Stimulated activated CD8-positive, alpha-beta memory T cell treated with anti-CD3 and anti-CD28 coated beads, Interleukin-15, amount 100 ng/mL, for 48 hours (primary cell): ENCODE data around the gene PTPRT.

ENCODE experiments used
- DNase-seq, 2 donors: peaks; one replicate each; pipeline ENCODE4 v3.0.0-alpha.2; 2020; ENCODE audit warnings: low read depth in 2 of 2

Gene PTPRT

GRCh38 chr20:43189554-43190331 is at the start of gene PTPRT:
PTPRT (minus strand) TSS chr20:43189906; CDS start chr20:43189733, 173 bp downstream.
- no peak for DNase-seq

DNA sequence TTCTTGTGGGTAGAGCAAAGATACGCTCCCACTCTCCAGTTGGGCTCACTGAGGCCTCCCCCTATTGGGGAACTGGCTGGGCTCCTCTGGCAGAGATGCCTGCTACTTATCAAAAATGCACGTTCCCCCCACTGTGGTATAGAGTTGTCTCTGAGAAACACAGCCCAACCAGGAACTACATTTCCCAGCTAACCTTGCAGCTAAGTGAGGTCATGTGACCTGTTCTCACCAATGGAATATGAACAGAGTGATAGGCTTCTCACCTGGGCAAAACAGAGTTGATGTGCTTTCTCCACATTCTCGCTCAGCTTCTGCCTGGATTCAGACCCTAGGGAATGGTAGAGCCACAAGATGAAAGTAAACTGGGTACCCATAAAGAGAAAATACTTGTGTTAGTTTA is 49.1 kb upstream of the PTPRT start:
- DNase-seq, result no peak

GRCh38 chr20:43238266-43238665 is 48.6 kb upstream of the PTPRT start:
- DNase-seq, result no peak

- DNase-seq, result no peak
These were observed 48.0 kb upstream of the PTPRT start for GRCh38 chr20:43237651-43238168.

DNA sequence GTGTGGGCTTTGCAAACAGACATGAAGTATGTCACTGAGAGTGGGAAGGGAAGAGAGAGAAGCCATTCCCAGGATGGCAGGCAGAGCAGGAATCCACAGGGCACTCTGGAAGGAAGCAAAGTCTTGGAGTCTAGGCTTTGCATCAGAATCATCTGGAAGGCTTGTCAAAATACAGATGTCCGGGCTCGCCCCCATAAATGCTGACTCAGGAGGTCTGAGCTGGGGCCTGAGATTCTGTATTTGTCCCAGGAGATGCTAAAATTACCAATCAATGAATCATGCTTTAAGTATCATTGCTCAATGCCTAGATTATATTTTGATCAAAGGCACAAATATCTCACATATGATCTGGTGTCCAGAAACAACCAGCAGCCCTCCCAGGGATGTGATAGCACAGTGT is 46.3 kb upstream of the PTPRT start:
- DNase-seq, result no peak

- no peak for DNase-seq
These were observed 42.1 kb upstream of the PTPRT start for GRCh38 chr20:43231829-43232228.

GRCh38 chr20:43229696-43230095 is 40.0 kb upstream of the PTPRT start:
- DNase-seq, result no peak

- DNase-seq, result no peak
These were observed 30.9 kb upstream of the PTPRT start for GRCh38 chr20:43220612-43221011.

DNA sequence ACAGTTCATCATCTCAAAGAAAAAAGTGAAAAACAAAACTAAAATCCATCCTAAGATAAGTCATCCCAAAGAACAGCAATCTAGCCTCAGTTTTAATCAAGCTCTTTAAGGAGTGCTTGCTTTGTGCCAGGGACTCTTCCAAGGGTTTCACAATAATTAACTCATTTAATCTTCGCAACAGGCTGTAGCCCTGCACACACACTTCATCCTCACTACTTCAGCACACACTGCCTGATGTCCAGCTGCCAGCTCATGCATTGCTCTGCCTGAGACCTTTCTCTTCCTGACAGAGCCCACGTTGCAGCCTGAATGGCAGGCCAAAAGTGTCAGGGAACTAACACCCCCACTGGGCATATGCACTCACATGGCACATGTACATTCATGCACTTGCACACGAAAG is 21.2 kb upstream of the PTPRT start:
- no peak for DNase-seq

DNA sequence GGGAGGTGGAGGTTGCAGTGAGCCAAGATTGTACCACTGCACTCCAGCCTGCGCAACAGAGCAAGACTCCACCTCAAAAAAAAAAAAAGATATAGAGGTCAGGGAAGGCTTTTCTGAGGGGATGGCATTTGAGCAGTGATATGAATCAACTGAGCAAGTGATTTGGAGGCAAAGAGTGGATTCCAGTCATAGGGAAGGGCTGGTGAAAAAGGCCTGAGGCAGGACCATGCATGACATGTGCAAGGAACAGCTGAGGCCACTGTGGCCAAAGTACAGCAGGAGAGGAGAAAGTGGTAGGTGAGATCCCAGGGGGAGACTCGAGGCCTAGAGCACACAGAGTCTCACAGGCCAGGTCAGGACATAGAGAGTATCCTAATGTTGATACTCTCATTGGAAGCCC is 20.1 kb upstream of the PTPRT start:
- DNase-seq, result no peak

DNA sequence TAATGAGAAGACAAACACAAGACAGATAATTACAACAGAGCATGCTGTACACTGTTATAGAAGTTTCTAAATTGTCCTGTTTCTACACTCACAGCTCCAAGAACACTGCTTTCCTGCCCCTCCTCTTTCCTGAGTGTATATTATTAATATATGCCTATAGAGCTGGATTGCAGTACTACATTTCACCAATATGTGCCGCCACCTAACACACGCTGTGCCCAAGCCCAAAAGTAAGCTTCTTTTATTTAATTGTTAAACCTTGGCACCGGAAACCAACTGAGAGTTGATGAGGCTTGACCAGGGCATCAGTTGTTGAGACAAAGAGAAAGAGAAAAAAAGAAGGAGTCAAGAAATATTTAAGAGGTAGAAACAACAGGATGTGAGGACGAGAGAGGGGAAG is 16.0 kb upstream of the PTPRT start:
- no peak for DNase-seq

DNA sequence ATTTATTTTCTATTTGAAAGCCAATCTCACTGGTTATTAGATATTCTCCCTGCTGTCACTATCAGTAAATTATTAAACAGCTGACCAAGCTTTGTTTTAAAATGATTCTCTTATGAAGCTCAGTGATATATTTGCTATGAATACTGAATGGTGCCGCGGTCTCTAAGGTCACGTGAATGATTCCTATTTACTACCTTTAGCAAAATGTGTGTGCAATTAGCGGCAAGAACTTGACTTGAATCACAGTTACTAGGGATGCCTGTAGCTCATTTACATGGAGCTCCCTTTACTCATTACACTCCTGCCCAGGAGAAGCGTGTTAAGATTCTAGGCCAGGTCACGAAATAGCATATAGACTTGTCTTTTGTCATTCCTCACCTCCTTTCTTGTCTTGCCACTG is 12.4 kb upstream of the PTPRT start:
- DNase-seq, result no peak

GRCh38 chr20:43198607-43199006 is 8.9 kb upstream of the PTPRT start:
- DNase-seq, result no peak

- no peak for DNase-seq
These were observed 6.5 kb upstream of the PTPRT start for GRCh38 chr20:43196243-43196642.

- no peak for DNase-seq
These were observed 4.4 kb upstream of the PTPRT start for GRCh38 chr20:43194137-43194536.

DNA sequence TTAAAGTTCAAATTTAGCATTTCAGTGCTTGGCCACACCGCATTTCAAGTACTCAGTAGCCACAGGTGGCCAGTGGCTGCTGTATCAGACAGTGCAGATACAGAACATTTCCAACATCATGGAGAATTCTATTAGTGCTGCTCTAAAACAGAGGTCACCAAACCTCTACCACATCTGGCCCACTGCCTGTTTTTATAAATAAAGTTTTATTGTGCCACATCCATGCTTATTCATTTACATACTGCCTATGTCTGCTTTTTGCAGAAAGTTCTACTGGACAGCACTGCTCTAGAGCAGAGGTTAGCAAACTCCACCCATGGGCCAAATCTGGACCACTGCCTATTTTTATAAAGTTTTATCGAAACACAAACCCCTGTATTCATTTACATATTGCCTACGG is 3.7 kb upstream of the PTPRT start:
- no peak for DNase-seq

GRCh38 chr20:43191946-43192863 is 2.5 kb upstream of the PTPRT start:
- no peak for DNase-seq

- no peak for DNase-seq
These were observed 1.4 kb upstream of the PTPRT start for GRCh38 chr20:43191143-43191542.

DNA sequence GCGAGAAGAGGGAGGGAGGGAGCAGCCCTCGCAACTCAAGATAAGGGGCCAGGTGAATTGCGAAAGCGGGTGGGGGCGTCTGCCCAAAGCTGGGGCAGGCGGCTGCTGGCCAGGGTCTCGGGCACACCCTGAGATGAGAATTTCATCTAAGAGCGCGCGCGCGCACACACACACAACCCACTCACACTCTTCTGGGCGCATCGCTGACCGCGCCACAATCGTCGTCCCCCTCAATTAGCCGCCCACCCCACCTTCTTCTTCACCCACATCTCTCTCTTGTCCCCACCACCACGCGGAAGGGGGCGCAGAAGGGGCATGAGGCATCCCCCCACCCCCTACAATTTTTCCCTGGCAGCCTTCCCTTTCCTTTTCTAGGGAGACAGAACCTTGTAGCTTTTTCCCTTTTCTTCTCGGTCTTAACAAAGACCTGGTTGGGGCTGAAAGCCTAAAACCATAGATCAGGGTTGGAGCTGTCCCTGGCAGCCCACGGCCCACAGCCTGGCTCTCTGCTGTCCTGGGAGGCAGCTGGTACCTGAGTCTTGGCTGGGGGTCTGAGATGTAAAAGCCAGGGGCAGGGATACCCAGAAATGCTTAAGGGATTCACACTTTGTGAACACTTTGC is 737 bp upstream of the PTPRT start:
- DNase-seq, result no peak

DNA sequence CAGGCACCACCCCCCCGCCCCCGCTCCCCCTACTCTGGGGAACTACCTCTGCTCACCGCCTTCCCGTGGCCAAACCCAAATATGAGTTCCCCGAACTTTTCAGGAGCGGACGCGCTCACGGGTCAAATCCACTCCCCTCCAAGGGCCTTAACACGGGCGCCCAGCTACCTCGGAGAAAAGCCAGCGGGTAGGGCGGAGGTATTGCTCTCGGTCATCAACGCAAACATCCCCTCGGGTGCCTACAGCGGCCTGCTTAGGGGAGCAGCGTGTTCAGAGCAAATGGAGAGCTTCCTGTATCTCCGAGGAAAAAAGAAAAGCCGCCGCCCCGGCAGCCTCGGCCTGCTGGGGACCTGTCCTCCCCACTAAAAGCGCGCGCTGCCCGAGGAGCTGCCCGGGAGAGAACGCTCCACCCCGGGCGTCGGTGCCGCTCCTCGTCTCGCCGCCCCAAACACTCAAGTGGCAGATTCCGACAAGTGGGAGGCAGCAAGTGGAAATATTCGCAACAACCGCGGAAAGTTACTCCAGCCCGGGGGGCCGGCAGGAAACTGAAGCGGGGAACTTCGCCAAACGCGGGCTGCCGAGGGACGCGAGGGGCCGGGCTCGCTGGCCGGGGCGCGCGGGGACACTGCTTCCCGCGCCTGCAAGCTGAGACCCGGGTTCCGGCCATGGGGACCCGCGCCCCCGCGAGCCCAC is 699 bp downstream of the PTPRT start:
- DNase-seq, result no peak

DNA sequence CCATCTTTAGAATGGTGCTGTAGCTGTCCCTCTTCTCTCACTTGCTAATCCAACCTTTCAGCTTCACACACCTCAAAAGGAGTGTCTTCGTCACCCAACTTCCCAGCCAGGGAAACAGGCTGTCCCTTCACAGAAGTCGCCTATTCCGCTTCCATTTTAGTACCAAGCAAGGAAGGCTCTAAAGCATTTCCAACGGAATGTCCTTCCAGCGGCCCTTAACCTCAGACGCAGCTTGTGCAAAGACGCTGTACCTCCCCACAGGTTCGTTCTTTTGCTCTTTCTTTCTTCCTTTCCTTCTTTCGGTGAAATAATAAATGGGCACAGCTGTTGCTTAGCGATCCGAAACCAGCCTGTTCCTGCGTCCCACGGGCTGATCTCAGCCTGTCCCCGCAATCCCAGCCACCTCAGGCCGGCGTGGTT is 1.5 kb downstream of the PTPRT start:
- DNase-seq, result no peak
